ENCODE results near the gene ZNF700. TPM values are rescaled to one million over a fixed set of nuclear protein-coding genes. Genes with fewer than 3 reads are reported as not detected.

The ZNF700 gene
- total and polyA plus RNA-seq, 9 of the 15 experiments (the other 6 are each of a cell fraction or from before 2014, with no cell fraction given): 10.3 to 24.7 (median 14.1) TPM

- FAIRE-seq: no peak
- ATAC-seq: peak; percentile 55
- Histone ChIP-seq H4K20me1 (replicated peaks; ENCODE audit: control insufficient read depth, insufficient read depth, low read length) (no peaks in the 10 kb centered on the region), H3K27ac (ENCODE audit: extremely low read depth, low read depth, low read length) (no peak overlapping the region), H3K36me3 (ENCODE audit: control insufficient read depth, insufficient read depth, low read length) (no peaks in the 10 kb centered on the region), H3K27me3 (ENCODE audit: control insufficient read depth in 2 of 2, insufficient read depth in 2 of 2, low read length in 2 of 2) (no peaks in the 10 kb centered on the region), H3K4me1 (replicated peaks in 1 of 2; ENCODE audit: control insufficient read depth in 2 of 2, insufficient read depth in 2 of 2, low read length in 2 of 2) (peaks cover 0 to 7% of the 10 kb centered on the region in 2 experiments; a peak in 2 of 5 replicates), H2AFZ (ENCODE audit: low read depth, low read length) (no peak overlapping the region), H3K4me3 (no peak overlapping the region), H3K9ac (ENCODE audit: insufficient read depth in 1 of 2, low read depth in 2 of 2, low read length in 2 of 2) (no peak overlapping the region), H3K4me2 (ENCODE audit: insufficient read depth, low read length) (no peak overlapping the region), H3K79me2 (ENCODE audit: control insufficient read depth, insufficient read depth, low read length) (no peaks in the 10 kb centered on the region), H3K9me3 (replicated peaks; ENCODE audit: control insufficient read depth, insufficient read depth, low read depth, low read length) (no peaks in the 10 kb centered on the region; the same call in 1 of the 2 replicates), H3K9me1 (ENCODE audit: control insufficient read depth, insufficient read depth, low read length) (no peaks in the 10 kb centered on the region)
- TF ChIP-seq RB1 (IDR thresholded peaks at IDR 0.05; ENCODE audit: low read depth) (no peak), EP300 (IDR thresholded peaks at IDR 0.05; ENCODE audit: low read length) (no peak), MED1 (CRISPR knock-in tag; IDR thresholded peaks at IDR 0.05; ENCODE audit: borderline replicate concordance) (no peak), BRD4 (IDR thresholded peaks at IDR 0.05) (no peak), HINFP (tag; conservative IDR thresholded peaks at IDR 0.05; ENCODE audit: low read depth) (no peak), SMARCA5 (IDR thresholded peaks at IDR 0.05) (no peak)
- intact Hi-C loops (cut with micrococcal nuclease) (loop anchor here (1.0 kb wide), 1 partner anchor 177 kb away; no protein-coding TSS in a partner anchor), in situ Hi-C loops (cut with MboI) (no loop called here)
- ChIA-PET POLR2A (interaction anchor here (1.0 kb wide), 3 partner anchors 59 to 176 kb away, joined by 3 to 5 read pairs (median 3); partner anchors contain the start of gene ZNF20), CTCF (ENCODE audit: low intra/inter-chr PET ratio) (interaction anchor here (1.0 kb wide), 1 partner anchor 25 kb away, joined by 3 read pairs; no protein-coding TSS in a partner anchor)
- 57% methylated on average over 7 of the region's 8 CpGs for WGBS (ENCODE audit: insufficient coverage, low coverage, missing lambda C conversion rate)
- no peak for DNase-seq (ENCODE audit: extremely low read depth in 1 of 4, low spot score in 3 of 4)
- BruUV-seq (replicated peaks): no TSS peak
Measured at GRCh38 chr19:11964496-11964857, 39.6 kb downstream of the ZNF700 start.
